Fibroblast of skin of back (primary cell): ENCODE data around the gene PCNX1.
"Not testable (repeated sequence)": the region's sequence is repeated elsewhere in the genome, so short reads cannot be mapped to it uniquely, and the experiment has no call there.

ENCODE experiments used
- DNase-seq: peaks from one replicate; pipeline ENCODE4 v3.0.0-alpha.2; 2013

The PCNX1 gene

GRCh38 chr14:70917633-70918032 is 10.4 kb downstream of the PCNX1 start:
- DNase-seq, result no peak

DNA sequence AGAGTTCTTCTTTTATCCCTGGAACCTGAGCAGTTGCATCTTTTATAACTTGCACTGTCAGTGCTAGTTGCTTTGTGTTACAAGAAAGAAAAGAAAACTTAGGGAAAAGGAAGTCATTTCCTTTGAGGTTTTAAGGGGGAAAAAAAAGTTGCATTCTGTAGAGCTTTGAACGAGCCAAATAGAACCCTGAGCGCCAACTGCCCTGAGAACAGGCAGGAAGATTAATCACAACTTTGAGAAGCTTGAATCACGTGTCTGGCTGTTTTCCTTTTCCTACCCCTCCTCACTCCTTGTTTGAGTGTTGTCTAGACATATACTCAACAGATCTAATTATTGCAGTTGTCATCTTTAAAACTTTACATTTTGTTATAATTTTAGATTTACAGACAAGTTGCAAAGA is 12.5 kb downstream of the PCNX1 start:
- peak; percentile 65 for DNase-seq

DNA sequence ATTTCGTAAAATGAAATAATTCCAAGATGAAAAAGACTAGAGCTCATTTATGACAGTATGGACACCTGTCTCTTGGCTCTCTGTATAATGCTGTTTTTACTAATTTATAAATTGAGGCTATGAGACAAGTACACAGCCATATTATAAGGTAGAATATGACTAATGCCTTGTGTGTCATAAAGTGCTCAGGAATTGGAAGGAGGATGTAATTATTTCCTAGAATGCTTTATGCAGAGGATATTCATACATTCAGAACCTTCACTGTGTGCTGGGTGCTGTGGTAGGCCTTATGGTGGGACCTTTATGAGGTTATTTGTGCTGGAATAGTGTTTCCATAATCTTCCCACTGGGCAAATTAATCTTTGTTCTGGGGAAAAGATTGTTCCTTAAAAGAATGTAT is 13.3 kb downstream of the PCNX1 start:
- DNase-seq, result no peak

GRCh38 chr14:70921669-70922068 is 14.4 kb downstream of the PCNX1 start:
- no peak for DNase-seq

DNA sequence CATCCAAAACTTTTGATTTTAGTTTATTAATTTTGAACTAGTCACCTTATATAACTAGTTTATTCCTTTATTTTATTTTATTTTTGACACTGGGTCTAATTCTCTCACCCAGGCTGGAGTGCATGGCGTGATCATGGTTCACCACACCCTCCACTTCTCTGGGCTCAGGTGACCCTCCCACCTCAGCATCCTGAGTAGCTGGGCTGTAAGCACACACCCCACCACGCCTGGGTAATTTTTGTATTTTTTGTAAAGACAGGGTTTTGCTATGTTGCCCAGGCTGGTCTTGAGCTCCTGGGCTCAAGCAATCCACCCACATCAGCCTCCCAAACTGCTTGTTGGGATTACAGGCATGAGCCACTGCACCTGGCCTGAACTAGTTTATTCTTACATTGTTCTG is 17.3 kb downstream of the PCNX1 start:
- no peak for DNase-seq

GRCh38 chr14:70926235-70926830 is 19.1 kb downstream of the PCNX1 start:
- DNase-seq, result no peak

DNA sequence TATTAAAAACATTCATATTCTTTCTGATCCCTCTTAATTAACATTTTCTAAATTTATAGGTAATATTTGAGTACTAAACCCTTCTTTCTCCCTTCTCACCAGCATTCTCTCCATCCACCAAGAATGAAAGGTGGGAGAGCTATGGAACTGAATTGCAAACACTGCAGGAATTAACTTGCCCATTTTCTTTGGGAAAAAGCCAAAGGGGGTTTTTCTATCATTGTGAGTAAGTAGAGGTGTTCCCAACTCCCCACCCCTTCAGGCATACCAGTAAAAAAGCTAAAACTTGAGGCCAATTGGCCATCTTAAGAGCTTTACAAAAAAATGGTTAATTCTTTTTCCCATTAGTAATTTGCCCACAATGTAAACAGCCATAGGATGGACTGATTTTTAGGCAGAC is 23.7 kb downstream of the PCNX1 start:
- no peak for DNase-seq

- DNase-seq, result no peak
These were observed 26.8 kb downstream of the PCNX1 start for GRCh38 chr14:70934084-70934483.

GRCh38 chr14:70934502-70935134 is 27.4 kb downstream of the PCNX1 start:
- DNase-seq, result peak; percentile 21

- DNase-seq, result no peak
These were observed 27.9 kb downstream of the PCNX1 start for GRCh38 chr14:70935135-70935534.

DNA sequence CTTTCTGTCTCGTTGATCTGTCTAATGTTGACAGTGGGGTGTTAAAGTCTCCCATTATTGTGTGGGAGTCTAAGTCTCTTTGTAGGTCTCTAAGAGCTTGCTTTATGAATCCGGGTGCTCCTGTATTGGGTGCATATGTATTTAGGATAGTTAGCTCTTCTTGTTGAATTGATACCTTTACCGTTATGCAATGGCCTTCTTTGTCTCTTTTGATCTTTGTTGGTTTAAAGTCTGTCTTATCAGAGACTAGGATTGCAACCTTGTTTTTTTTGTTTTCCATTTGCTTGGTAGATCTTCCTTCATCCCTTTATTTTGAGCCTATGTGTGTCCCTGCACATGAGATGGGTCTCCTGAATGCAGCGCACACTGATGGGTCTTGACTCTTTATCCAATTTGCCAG is 32.4 kb downstream of the PCNX1 start:
- not testable (repeated sequence) for DNase-seq

GRCh38 chr14:70941637-70942341 is 34.5 kb downstream of the PCNX1 start:
- not testable (repeated sequence) for DNase-seq

GRCh38 chr14:70942342-70942706 is 35.1 kb downstream of the PCNX1 start:
- no peak for DNase-seq

DNA sequence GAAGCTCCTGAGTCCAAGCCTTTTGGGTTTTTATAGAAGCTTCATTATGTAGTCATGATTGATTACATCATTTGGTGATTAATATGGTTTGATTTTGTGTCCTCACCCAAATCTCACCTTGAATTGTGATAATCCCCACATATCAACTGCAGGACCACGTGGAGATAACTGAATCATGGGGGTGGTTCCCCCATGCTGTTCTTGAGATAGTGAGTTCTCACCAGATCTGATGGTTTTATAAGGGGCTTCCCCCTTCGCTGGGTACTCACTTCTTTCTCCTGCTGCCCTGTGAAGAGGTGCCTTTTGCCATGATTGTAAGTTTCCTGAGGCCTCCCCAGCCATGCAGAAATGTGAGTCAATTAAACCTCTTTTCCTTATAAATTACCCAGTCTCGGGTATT is 35.5 kb downstream of the PCNX1 start:
- DNase-seq, result not testable (repeated sequence)

- no peak for DNase-seq
These were observed 36.6 kb downstream of the PCNX1 start for GRCh38 chr14:70943838-70944237.

- DNase-seq, result no peak
These were observed 40.5 kb downstream of the PCNX1 start for GRCh38 chr14:70947739-70948138.

DNA sequence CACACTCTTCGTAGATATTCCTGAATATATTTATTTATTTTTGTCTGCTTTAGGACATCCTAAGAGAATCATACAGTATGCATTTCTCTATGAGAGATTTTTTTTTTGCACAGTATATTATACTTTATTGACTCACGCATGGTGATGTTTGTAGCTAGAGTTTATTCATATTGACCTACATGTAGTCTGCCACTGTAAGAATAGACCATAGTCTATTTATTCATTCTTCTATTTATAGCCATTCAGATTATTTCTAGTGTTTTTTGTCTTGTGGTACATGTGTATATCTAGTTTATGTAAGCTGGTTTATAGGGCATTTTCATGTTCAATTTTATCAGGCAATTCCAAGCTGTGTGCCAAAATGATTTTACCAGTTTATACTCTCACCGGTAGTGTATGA is 45.2 kb downstream of the PCNX1 start:
- DNase-seq, result no peak

DNA sequence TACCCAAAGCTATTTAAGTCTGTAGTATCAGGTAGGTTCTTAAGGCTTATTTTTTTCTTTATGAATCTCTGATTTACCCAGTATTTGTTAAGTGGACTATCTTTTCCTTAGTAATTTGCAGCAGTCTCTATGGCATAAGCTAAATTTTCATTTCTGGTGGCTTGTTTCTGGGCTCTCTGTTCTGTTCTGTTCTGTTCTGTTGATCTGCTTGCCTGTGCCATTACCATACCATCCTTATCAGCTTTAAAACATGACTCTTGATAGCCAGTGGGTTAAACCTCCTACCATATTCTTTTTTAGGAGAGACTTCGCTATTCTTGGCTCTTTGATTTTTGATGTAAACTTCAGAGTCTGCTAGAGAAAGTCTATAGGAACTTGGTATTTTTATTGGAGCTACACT is 46.8 kb downstream of the PCNX1 start:
- no peak for DNase-seq

DNA sequence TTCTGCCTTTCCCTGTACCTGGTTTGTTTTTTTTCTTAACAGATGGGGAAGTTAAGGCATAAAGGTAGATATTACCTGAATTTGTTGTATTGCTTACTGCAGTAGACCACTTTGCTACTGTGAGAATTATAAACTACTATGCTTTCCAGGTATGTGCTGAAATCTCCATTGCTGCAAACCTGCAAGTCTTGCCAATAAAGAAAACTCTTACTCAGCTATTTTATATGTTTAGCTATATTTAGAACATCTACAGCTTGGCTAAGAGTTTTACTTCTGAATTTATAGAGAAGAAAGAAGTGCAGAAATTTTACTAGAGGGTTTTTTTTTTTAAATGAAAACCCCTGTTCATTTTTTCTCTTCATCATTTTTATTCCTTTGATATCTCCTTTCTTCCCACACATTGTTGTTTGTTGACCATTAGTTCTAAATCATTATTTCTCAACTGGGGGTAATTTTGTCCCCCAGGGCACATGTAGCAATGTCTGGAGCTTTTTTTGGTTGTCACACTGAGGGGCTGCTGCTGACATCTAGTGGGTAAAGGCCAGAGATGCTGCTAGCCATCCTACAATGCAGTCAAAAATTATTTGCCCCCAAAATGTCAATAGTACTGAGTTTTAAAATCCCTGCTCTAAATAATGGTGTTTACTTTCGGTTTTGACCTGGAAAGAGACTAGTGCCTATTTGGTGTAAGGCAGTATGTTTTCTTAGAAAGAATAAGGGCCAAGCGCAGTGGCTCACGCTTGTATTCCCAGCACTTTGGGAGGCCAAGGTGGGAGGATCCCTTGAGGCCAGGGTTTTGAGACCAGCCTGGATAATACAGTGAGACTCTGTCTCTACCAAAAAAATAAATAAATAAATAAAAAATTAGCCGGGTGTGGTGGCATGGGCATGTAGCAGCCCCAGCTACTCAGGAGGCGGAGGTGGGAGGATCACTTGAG is 48.6 kb downstream of the PCNX1 start:
- DNase-seq, result peak; percentile 45

DNA sequence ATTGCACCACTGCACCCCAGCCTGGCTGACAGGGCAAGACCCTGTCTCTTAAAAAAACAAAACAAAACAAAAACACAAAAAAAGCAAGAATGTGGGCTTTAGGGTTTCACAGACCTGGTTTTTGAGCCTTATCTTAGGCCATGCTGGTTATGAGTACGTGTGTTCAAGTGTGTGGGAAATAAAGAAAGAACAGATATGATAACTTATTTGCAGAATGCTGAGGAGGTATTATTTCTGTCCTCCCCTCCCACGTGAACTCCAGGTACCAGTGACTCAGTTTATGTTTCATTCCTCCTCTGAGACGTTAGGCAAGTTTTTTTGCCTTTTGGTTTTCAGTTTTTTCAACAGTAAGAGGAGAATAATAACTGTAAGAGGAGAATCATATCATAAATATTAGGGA is 49.3 kb downstream of the PCNX1 start:
- DNase-seq, result no peak

GRCh38 chr14:70957710-70958109 is 50.5 kb downstream of the PCNX1 start:
- no peak for DNase-seq

DNA sequence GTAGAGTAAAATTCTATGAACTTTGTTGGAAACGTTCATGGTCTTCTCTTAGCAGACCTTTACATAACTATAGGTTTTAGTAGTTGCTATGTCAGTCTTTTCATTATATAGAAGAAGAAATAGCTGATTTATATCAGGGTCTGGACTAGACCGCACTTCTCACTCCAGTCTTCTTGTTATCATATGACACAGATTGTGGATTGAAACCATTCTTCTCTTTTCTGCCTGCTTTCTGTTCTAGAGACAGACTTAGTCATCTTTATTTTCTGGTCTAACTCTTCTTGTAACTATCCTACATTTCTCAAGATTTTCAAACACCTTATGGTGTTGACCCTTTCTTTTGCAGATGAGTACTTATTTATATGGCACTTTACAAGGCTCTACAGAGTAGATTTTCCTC is 55.7 kb downstream of the PCNX1 start:
- DNase-seq, result no peak

GRCh38 chr14:70964492-70964891 is 57.2 kb downstream of the PCNX1 start:
- DNase-seq, result no peak
